HFF-Myc (cell line): Measurements from ENCODE around the gene VTI1A.

Source experiments
- DNase-seq: peaks from one replicate; pipeline ENCODE4 v3.0.0-alpha.2; 2011; ENCODE audit warnings: low read depth; ENCODE audit errors: extremely low read depth
- H3K4me3 ChIP-seq: replicated peaks from 2 replicates; pipeline ENCODE4 v1.5.1; 2011; ENCODE audit warnings: low read depth, mild to moderate bottlenecking, control low read depth, low read length
- CTCF ChIP-seq: IDR thresholded peaks from 2 replicates; pipeline ENCODE4 v1.5.1; 2012; ENCODE audit warnings: mild to moderate bottlenecking, low read depth, low read length, control low read depth; ENCODE audit errors: missing control alignments

VTI1A gene

DNA sequence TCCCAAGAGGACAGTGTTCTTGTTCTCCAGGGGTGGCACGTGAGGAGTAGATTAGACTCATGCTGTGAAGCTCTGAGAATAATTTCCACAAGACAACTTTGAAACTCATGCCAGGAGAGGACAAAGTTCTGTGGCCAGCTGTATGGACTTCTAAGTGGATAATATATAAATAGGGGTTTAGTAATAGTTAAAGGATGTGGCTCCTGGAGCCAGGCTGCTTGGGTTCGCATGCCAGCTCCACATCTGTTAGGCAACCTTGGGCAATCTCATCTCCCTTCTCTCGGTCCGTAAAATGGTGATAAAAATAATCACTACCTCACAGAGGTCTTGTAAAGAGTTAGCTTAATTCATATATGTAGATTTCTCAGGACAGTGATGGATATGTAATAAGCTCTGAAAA, 37.3 kb upstream of the VTI1A start:
- DNase-seq: no peak
- no peak for TF ChIP-seq CTCF
- no peak overlapping the region for H3K4me3 ChIP-seq

DNA sequence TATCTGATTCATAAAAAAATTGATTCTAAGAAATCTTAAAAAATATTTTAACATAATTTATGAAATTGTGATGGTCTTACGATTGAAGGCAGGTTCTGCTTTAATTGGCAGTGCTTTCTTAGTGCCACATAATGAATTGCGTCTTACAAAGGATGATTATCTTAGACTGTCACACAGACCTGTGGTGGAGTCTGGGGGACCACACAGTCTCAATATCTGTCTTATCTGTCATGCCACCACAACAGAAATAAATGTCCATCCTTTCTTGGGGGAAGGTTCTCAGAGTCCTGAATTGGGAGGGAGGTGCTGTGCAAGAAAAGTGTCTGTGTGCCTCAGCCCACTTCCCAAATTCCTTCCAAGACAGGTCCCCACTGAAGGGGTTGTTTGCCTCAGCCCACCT, 34.3 kb upstream of the VTI1A start:
- TF ChIP-seq CTCF: no peak
- DNase-seq: no peak
- H3K4me3 ChIP-seq: no peak overlapping the region

- no peak for TF ChIP-seq CTCF
- DNase-seq: no peak
- no peak overlapping the region for H3K4me3 ChIP-seq
Observed at GRCh38 chr10:112421731-112422130, 25.3 kb upstream of the VTI1A start.

DNA sequence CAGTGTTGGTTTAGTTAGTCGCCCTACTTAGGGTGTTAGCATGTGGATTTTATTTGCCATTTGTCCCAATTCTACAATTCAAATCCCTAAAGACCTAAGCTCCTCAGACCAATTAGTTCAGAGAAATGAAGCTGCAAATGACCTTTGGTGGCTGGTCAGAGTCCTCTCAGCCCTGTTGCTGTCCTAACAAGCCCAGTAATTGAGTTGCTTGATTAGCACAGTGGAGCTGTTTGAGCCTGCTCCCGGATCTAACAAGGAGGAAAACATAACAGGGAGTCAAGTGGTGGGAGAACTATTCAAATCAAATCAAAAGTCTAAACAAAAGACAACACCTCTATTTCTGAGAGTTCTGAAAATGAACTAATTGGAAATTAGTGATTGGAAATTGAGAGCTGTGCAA, 22.4 kb upstream of the VTI1A start:
- DNase-seq: no peak
- H3K4me3 ChIP-seq: no peak overlapping the region
- no peak for TF ChIP-seq CTCF

- DNase-seq: no peak
- H3K4me3 ChIP-seq: no peak overlapping the region
- TF ChIP-seq CTCF: no peak
Observed at GRCh38 chr10:112426111-112426510, 20.9 kb upstream of the VTI1A start.

GRCh38 chr10:112429147-112429546, 17.9 kb upstream of the VTI1A start:
- DNase-seq: no peak
- TF ChIP-seq CTCF: no peak
- no peak overlapping the region for H3K4me3 ChIP-seq

- no peak for DNase-seq
- no peak for TF ChIP-seq CTCF
- H3K4me3 ChIP-seq: no peak overlapping the region
Observed at GRCh38 chr10:112429654-112430230, 17.3 kb upstream of the VTI1A start.
